Measurements from ENCODE around the gene ABCA7. TPM values are rescaled to one million over a fixed set of nuclear protein-coding genes. Genes with fewer than 3 reads are reported as not detected.

ABCA7 gene
- total RNA-seq, 1 experiment from 2014 or later, result 91.4 TPM

DNA sequence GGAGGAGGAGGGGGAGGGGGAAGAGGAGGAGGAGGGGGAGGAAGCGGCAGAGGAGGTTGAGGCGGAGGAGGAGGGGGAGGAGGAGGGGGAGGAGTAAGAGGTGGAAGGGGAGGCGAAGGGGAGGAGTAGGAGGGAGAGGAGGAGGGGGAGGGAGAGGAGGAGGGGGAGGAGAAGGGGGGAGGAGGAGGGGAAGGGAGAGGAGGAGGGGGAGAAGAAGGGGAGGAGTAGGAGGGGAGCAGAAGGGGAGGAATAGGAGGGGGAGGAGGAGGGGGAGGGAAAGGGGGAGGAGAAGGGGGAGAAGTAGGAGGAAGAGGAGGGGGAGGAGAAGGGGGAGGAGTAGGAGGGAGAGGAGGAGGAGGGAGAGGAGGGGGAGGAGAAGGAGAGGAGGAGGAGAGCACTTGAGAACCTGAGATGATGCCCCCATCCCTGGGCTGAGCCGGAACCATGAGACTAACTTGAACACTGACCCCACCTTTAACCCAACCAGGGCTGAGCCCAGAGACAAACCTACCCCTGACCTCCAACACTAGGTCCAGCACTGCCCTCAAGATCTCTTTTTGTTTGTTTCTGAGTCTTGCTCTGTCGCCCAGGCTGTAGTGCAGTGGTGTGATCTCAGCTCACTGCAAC, 12.6 kb downstream of the ABCA7 start:
- ChIA-PET POLR2A (no interaction called here), CTCF (no interaction called here), RAD21 (ENCODE audit: low non-redundant PET in 1 of 2, low total read pairs in 2 of 2, uncharacterized antibody in 2 of 2, unreplicated experiment in 2 of 2) (no interaction called here)
- H3K9me2 ChIP-seq (ENCODE audit: insufficient read depth), result no peaks in the 10 kb centered on the region
- TF ChIP-seq CTCF (IDR thresholded peaks at IDR 0.05 in 2 of 3, conservative IDR thresholded peaks at IDR 0.05 in 1 of 3; ENCODE audit: borderline replicate concordance in 1 of 3, insufficient read depth in 1 of 3, low read depth in 2 of 3, low read length in 2 of 3) (no peak), ZFX (IDR thresholded peaks at IDR 0.05) (no peak), FOSL1 (IDR thresholded peaks at IDR 0.05; ENCODE audit: low read depth) (no peak), POLR2A (IDR thresholded peaks at IDR 0.05; ENCODE audit: borderline replicate concordance, extremely low read depth, insufficient read depth, insufficient read length) (no peak), ELF1 (IDR thresholded peaks at IDR 0.05; ENCODE audit: borderline replicate concordance, low read depth) (no peak), YY1 (IDR thresholded peaks at IDR 0.05; ENCODE audit: extremely low read depth, insufficient replicate concordance, low read depth, low read length) (no peak)
- TF ChIP-seq, protein P1, sequence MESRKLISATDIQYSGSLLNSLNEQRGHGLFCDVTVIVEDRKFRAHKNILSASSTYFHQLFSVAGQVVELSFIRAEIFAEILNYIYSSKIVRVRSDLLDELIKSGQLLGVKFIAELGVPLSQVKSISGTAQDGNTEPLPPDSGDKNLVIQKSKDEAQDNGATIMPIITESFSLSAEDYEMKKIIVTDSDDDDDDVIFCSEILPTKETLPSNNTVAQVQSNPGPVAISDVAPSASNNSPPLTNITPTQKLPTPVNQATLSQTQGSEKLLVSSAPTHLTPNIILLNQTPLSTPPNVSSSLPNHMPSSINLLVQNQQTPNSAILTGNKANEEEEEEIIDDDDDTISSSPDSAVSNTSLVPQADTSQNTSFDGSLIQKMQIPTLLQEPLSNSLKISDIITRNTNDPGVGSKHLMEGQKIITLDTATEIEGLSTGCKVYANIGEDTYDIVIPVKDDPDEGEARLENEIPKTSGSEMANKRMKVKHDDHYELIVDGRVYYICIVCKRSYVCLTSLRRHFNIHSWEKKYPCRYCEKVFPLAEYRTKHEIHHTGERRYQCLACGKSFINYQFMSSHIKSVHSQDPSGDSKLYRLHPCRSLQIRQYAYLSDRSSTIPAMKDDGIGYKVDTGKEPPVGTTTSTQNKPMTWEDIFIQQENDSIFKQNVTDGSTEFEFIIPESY (IDR thresholded peaks at IDR 0.05; ENCODE audit: extremely low read depth, insufficient replicate concordance, low read length), result no peak
- ATAC-seq (no peak), DNase-seq (ENCODE audit: low read depth, low spot score) (no peak)
- H4K20me1 ChIP-seq (ENCODE audit: insufficient read depth), result no peaks in the 10 kb centered on the region
- no peak overlapping the region for H2AFZ ChIP-seq (ENCODE audit: low read depth, low read length, poor library complexity, severe bottlenecking)
- peaks cover 0 to 18% of the 10 kb centered on the region in 2 experiments; a peak in 3 of 4 replicates for H3K4me1 ChIP-seq (ENCODE audit: control insufficient read depth in 1 of 2, insufficient read depth in 2 of 2, low read length in 2 of 2)
- H3K36me3 ChIP-seq (ENCODE audit: control insufficient read depth in 1 of 2, insufficient read depth in 2 of 2, low read length in 2 of 2), result peaks cover 2 to 4% of the 10 kb centered on the region in 2 experiments; a peak in 3 of 4 replicates
- no peaks in the 10 kb centered on the region for H3K9me3 ChIP-seq (ENCODE audit: control insufficient read depth in 1 of 2, insufficient read depth in 1 of 2, low read depth in 1 of 2, low read length in 2 of 2)
- H3K4me3 ChIP-seq (replicated peaks in 1 of 2; ENCODE audit: low read depth in 1 of 2, low read length in 2 of 2), result no peak overlapping the region
- no peak overlapping the region for H3K9ac ChIP-seq (ENCODE audit: low read length)
- intact Hi-C loops (cut with micrococcal nuclease), result no loop called here
- H3K4me2 ChIP-seq (ENCODE audit: low read length), result no peak overlapping the region
- H3K27me3 ChIP-seq (ENCODE audit: insufficient read depth, low read length), result no peaks in the 10 kb centered on the region
- no peak overlapping the region; the same call in 1 of the 2 replicates for H3K27ac ChIP-seq (ENCODE audit: low read depth, low read length)
- no TSS peak for BruUV-seq (replicated peaks)
- H3K79me2 ChIP-seq (ENCODE audit: insufficient read depth, low read length), result no peaks in the 10 kb centered on the region

All from HCT116 (cell line).